ENCODE measurements around the gene HMCN2. TPM values are rescaled to one million over a fixed set of nuclear protein-coding genes. Genes with fewer than 3 reads are reported as not detected.

The HMCN2 gene
- total RNA-seq, 1 experiment from 2014 or later: 8.6 TPM

GRCh38 chr9:130336027-130336610 is 70.6 kb downstream of the HMCN2 start:
- Histone ChIP-seq H3T11ph (ENCODE audit: low read length) (no peak overlapping the region), H2BK20ac (ENCODE audit: low read depth, low read length, poor library complexity, severe bottlenecking) (no peak overlapping the region), H4K8ac (replicated peaks; ENCODE audit: insufficient read length, low read depth, low read length) (no peak overlapping the region), H4K20me1 (ENCODE audit: control insufficient read depth, insufficient read depth, insufficient read length) (no peaks in the 10 kb centered on the region), H4K5ac (ENCODE audit: insufficient read length, low read depth, low read length) (no peak overlapping the region), H3K27ac (ENCODE audit: insufficient read length, low read depth, low read length) (no peak overlapping the region), H3K4me1 (ENCODE audit: insufficient read depth, low read length) (no peaks in the 10 kb centered on the region), H2AK5ac (ENCODE audit: insufficient read length, low read length) (no peak overlapping the region), H2BK12ac (ENCODE audit: insufficient read length, low read depth, low read length) (no peak overlapping the region), H3K14ac (ENCODE audit: insufficient read depth, low read length) (no peak overlapping the region), H3K79me1 (ENCODE audit: insufficient read depth, low read depth, low read length, poor library complexity, severe bottlenecking) (no peaks in the 10 kb centered on the region), H2BK5ac (ENCODE audit: insufficient read length, low read length) (no peak overlapping the region), H3K79me2 (ENCODE audit: insufficient read depth, low read length) (no peaks in the 10 kb centered on the region), H3K18ac (ENCODE audit: insufficient read length, low read depth, low read length) (no peak overlapping the region), H3K4me2 (ENCODE audit: insufficient read depth, insufficient read length, low read length) (no peak overlapping the region), H3K27me3 (ENCODE audit: insufficient read depth, low read length) (no peaks in the 10 kb centered on the region), H3K56ac (ENCODE audit: insufficient read length, low read depth, low read length) (no peak overlapping the region), H2BK15ac (ENCODE audit: low read depth, low read length) (no peak overlapping the region), H3K23ac (ENCODE audit: insufficient read length, low read depth, low read length) (no peak overlapping the region), H2AFZ (ENCODE audit: low read length) (no peak overlapping the region), H4K91ac (ENCODE audit: insufficient read length, low read depth, low read length) (no peak overlapping the region), H3K4ac (ENCODE audit: low read depth, low read length) (no peak overlapping the region), H2BK120ac (ENCODE audit: low read depth, low read length, poor library complexity, severe bottlenecking) (no peak overlapping the region), H3K9ac (ENCODE audit: extremely low read depth, insufficient read length, low read length) (no peak overlapping the region), H3K9me3 (ENCODE audit: control insufficient read depth, low read depth, low read length) (no peaks in the 10 kb centered on the region), H3K23me2 (ENCODE audit: insufficient read length, low read depth, low read length, poor library complexity, severe bottlenecking) (no peaks in the 10 kb centered on the region)
- TF ChIP-seq, protein P1, sequence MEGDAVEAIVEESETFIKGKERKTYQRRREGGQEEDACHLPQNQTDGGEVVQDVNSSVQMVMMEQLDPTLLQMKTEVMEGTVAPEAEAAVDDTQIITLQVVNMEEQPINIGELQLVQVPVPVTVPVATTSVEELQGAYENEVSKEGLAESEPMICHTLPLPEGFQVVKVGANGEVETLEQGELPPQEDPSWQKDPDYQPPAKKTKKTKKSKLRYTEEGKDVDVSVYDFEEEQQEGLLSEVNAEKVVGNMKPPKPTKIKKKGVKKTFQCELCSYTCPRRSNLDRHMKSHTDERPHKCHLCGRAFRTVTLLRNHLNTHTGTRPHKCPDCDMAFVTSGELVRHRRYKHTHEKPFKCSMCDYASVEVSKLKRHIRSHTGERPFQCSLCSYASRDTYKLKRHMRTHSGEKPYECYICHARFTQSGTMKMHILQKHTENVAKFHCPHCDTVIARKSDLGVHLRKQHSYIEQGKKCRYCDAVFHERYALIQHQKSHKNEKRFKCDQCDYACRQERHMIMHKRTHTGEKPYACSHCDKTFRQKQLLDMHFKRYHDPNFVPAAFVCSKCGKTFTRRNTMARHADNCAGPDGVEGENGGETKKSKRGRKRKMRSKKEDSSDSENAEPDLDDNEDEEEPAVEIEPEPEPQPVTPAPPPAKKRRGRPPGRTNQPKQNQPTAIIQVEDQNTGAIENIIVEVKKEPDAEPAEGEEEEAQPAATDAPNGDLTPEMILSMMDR (conservative IDR thresholded peaks at IDR 0.05): no peak
- H3K9me3 Mint-ChIP-seq: no peaks in the 10 kb centered on the region
- H3K27ac Mint-ChIP-seq: no peak overlapping the region
- WGBS (ENCODE audit: extremely low coverage, insufficient read length, low lambda C conversion rate): no CpG with 5 or more reads among the region's 6 CpGs
- peaks cover 0 to 7% (median 0%) of the 10 kb centered on the region in 3 experiments; a peak in 3 of 7 replicates for H3K36me3 Mint-ChIP-seq (ENCODE audit: insufficient read depth in 1 of 3, low read depth in 3 of 3)
- no peak overlapping the region for H3K4me3 Mint-ChIP-seq
- H3K4me1 Mint-ChIP-seq: peaks cover 4 to 11% of the 10 kb centered on the region in 2 experiments; a peak in 2 of 4 replicates
- no peak for DNase-seq
- no peaks in the 10 kb centered on the region for H3K27me3 Mint-ChIP-seq (ENCODE audit: low read depth)

Data from H9 (cell line).